Naive thymus-derived CD8-positive, alpha-beta T cell (primary cell): ENCODE data around the gene CD226. TPM values are rescaled to one million over a fixed set of nuclear protein-coding genes. Genes with fewer than 3 reads are reported as not detected.
"Not testable (repeated sequence)": the region's sequence is repeated elsewhere in the genome, so short reads cannot be mapped to it uniquely, and the experiment has no call there.

Source experiments
- ATAC-seq, 2 donors: fragments of 150-1000 bp; cut with Tn5 transposase in 1 of 2; sonication (Bioruptor Pico), chemical (Tn5 transposase) in 1 of 2; 1 replicate in 1 of 2; 2 replicates in 1 of 2; pipeline ENCODE4 v1.10.0; 2021; ENCODE audit warnings: mild to moderate bottlenecking in 2 of 2, moderate library complexity in 2 of 2
- POLR2A ChIA-PET: fragments of 350-600 bp; sonication (Branson Sonifier 250); formaldehyde crosslinking; loops from one replicate; lab custom pipeline; 2021; ENCODE audit warnings: antibody characterized with exemption; lab: Charles Lee
- DNase-seq, 10 donors: peaks; one replicate each; pipeline versions ENCODE4 v3.0.0 to v3.0.0-alpha.2; 2020 to 2022
- H3K27ac Mint-ChIP-seq, 10 donors: one replicate each; pipeline ENCODE4 v1.8.0; 2020 to 2022; ENCODE audit warnings: mild to moderate bottlenecking in 10 of 10, mixed read lengths in 10 of 10, moderate library complexity in 4 of 10, inconsistent platforms in 1 of 10
- H3K27me3 Mint-ChIP-seq, 5 donors: one replicate each; pipeline ENCODE4 v1.8.0; 2021 to 2022; ENCODE audit warnings: mixed read lengths in 5 of 5
- H3K36me3 Mint-ChIP-seq, 3 donors: one replicate each; pipeline ENCODE4 v1.8.0; 2020 to 2022; ENCODE audit warnings: mixed read lengths in 3 of 3, mild to moderate bottlenecking in 2 of 3, inconsistent platforms in 1 of 3
- H3K4me1 Mint-ChIP-seq, 4 donors: one replicate each; pipeline ENCODE4 v1.8.0; 2021 to 2022; ENCODE audit warnings: mixed read lengths in 4 of 4
- H3K4me3 Mint-ChIP-seq, 10 donors: one replicate each; pipeline ENCODE4 v1.8.0; 2020 to 2022; ENCODE audit warnings: mild to moderate bottlenecking in 10 of 10, mixed read lengths in 10 of 10, moderate library complexity in 6 of 10, inconsistent platforms in 1 of 10
- H3K9me3 Mint-ChIP-seq, 9 donors: one replicate each; pipeline ENCODE4 v1.8.0; 2020 to 2022; ENCODE audit warnings: mixed read lengths in 9 of 9, mild to moderate bottlenecking in 3 of 9, inconsistent platforms in 1 of 9, moderate library complexity in 1 of 9
- polyA plus RNA-seq, 3 donors: library from polyadenylated mRNA; unstranded; fragments of 300-500 nt; fragmentation: Illumina TruSeq; gene quantifications; one replicate each; pipeline ENCODE4 v1.2.3, GENCODE V29; 2021
- total RNA-seq, 8 experiments: library from RNA in 2 of 8; stranded (reverse) in 2 of 8; gene quantifications; one replicate each; pipeline ENCODE4 v1.2.3 and lab custom pipeline; 2021 to 2026

Gene CD226
- total and polyA plus RNA-seq, 5 experiments from 2014 or later = 13.0 to 26.4 (median 24.6) TPM

GRCh38 chr18:69939812-69940211, 7.9 kb downstream of the CD226 start:
- POLR2A ChIA-PET, DNase-seq, H3K27me3 Mint-ChIP-seq, ATAC-seq: not testable (repeated sequence)
- peaks cover 17 to 79% (median 39%) of the 10 kb centered on the region in 4 donors for H3K4me1 Mint-ChIP-seq
- peaks cover 28 to 51% (median 40%) of the 10 kb centered on the region in 3 donors for H3K36me3 Mint-ChIP-seq
- peak overlapping the region in 8 of 10 donors; percentile 9 to 66 (median 48) for H3K4me3 Mint-ChIP-seq
- peaks cover 0 to 27% (median 10%) of the 10 kb centered on the region in 9 donors for H3K9me3 Mint-ChIP-seq
- H3K27ac Mint-ChIP-seq = peak overlapping the region in 7 of 10 donors; percentile 12 to 89 (median 36)

- ATAC-seq = no peak
These were observed 11.5 kb downstream of the CD226 start for GRCh38 chr18:69936191-69936558.

GRCh38 chr18:69935319-69936190, 12.1 kb downstream of the CD226 start:
- Mint-ChIP-seq H3K27me3 (no peaks in the 10 kb centered on the region), H3K27ac (no peak overlapping the region), H3K4me3 (no peak overlapping the region), H3K36me3 (peaks cover 8 to 27% (median 24%) of the 10 kb centered on the region in 3 donors), H3K4me1 (peaks cover 17 to 44% (median 27%) of the 10 kb centered on the region in 4 donors), H3K9me3 (peaks cover 0 to 10% (median 0%) of the 10 kb centered on the region in 9 donors)
- DNase-seq (peak; percentile 30 to 87 (median 77)), ATAC-seq (peak; percentile 96 to 97)
- POLR2A ChIA-PET = interaction anchor here (0.9 to 3.9 kb wide), 7 partner anchors 10 to 37 kb away, joined by 3 to 33 read pairs (median 7); partner anchors contain the start of gene CD226

More at GRCh38 chr18:69936191-69936558, 11.5 kb downstream of the CD226 start:
- Mint-ChIP-seq H3K27me3 (no peaks in the 10 kb centered on the region), H3K4me3 (no peak overlapping the region), H3K27ac (no peak overlapping the region), H3K36me3 (peaks cover 10 to 27% (median 23%) of the 10 kb centered on the region in 3 donors), H3K4me1 (peaks cover 17 to 46% (median 29%) of the 10 kb centered on the region in 4 donors), H3K9me3 (peaks cover 0 to 10% (median under 1%) of the 10 kb centered on the region in 9 donors)
- no peak for DNase-seq
- POLR2A ChIA-PET = interaction anchor here (1.0 to 3.9 kb wide), 3 partner anchors 9 to 38 kb away, joined by 3 to 33 read pairs (median 18); partner anchors contain the start of gene CD226

GRCh38 chr18:69934601-69935265, 12.9 kb downstream of the CD226 start:
- POLR2A ChIA-PET = interaction anchor here (0.6 to 3.9 kb wide), 7 partner anchors 11 to 154 kb away, joined by 4 to 33 read pairs (median 7); partner anchors contain the start of gene CD226
- DNase-seq = peak in 2 of 10 donors; percentile 29 to 31
- peaks cover 7 to 27% (median 24%) of the 10 kb centered on the region in 3 donors for H3K36me3 Mint-ChIP-seq
- H3K9me3 Mint-ChIP-seq = peaks cover 0 to 2% (median 0%) of the 10 kb centered on the region in 9 donors
- no peak overlapping the region for H3K4me3 Mint-ChIP-seq
- H3K4me1 Mint-ChIP-seq = peaks cover 8 to 43% (median 23%) of the 10 kb centered on the region in 4 donors
- no peak overlapping the region for H3K27ac Mint-ChIP-seq
- no peaks in the 10 kb centered on the region for H3K27me3 Mint-ChIP-seq
- peak in 1 of 2 donors; percentile 37 for ATAC-seq

GRCh38 chr18:69929041-69929774, 18.5 kb downstream of the CD226 start:
- Mint-ChIP-seq H3K4me1 (peaks cover 16 to 42% (median 21%) of the 10 kb centered on the region in 4 donors), H3K27ac (no peak overlapping the region), H3K27me3 (no peaks in the 10 kb centered on the region), H3K36me3 (peaks cover 14 to 42% (median 33%) of the 10 kb centered on the region in 3 donors), H3K9me3 (no peaks in the 10 kb centered on the region), H3K4me3 (no peak overlapping the region)
- DNase-seq (no peak), ATAC-seq (no peak)
- POLR2A ChIA-PET = no interaction called here

- Mint-ChIP-seq H3K9me3 (peaks cover 0 to 3% (median 0%) of the 10 kb centered on the region in 9 donors), H3K36me3 (peaks cover 0 to 47% (median 38%) of the 10 kb centered on the region in 3 donors), H3K4me1 (peaks cover 33 to 61% (median 45%) of the 10 kb centered on the region in 4 donors), H3K27me3 (no peaks in the 10 kb centered on the region), H3K27ac (peak overlapping the region in 1 of 10 donors; percentile 29), H3K4me3 (no peak overlapping the region)
- DNase-seq (no peak), ATAC-seq (no peak)
- POLR2A ChIA-PET = no interaction called here
These were observed 31.3 kb downstream of the CD226 start for GRCh38 chr18:69916412-69916811.

GRCh38 chr18:69908838-69909237, 38.8 kb downstream of the CD226 start:
- DNase-seq (no peak), ATAC-seq (no peak)
- Mint-ChIP-seq H3K4me1 (peaks cover 30 to 52% (median 45%) of the 10 kb centered on the region in 4 donors), H3K36me3 (peaks cover 12 to 40% (median 31%) of the 10 kb centered on the region in 3 donors), H3K4me3 (no peak overlapping the region), H3K27me3 (no peaks in the 10 kb centered on the region), H3K27ac (peak overlapping the region in 8 of 10 donors; percentile 0 to 88 (median 18)), H3K9me3 (peaks cover 0 to 10% (median 0%) of the 10 kb centered on the region in 9 donors)
- POLR2A ChIA-PET = interaction anchor here (0.8 to 1.2 kb wide), 2 partner anchors 50 to 54 kb away, joined by 3 to 4 read pairs; no protein-coding TSS in a partner anchor

GRCh38 chr18:69906765-69907164, 40.9 kb downstream of the CD226 start:
- ATAC-seq = no peak
- Mint-ChIP-seq H3K36me3 (peaks cover 12 to 48% (median 31%) of the 10 kb centered on the region in 3 donors), H3K27me3 (no peaks in the 10 kb centered on the region), H3K4me3 (no peak overlapping the region), H3K9me3 (peaks cover 0 to 10% (median 0%) of the 10 kb centered on the region in 9 donors), H3K27ac (peak overlapping the region in 2 of 10 donors; percentile 20 to 64), H3K4me1 (peaks cover 31 to 48% (median 42%) of the 10 kb centered on the region in 4 donors)
- POLR2A ChIA-PET = no interaction called here
- no peak for DNase-seq

GRCh38 chr18:69900941-69901340, 46.7 kb downstream of the CD226 start:
- no peak for ATAC-seq

GRCh38 chr18:69899154-69899923, 48.3 kb downstream of the CD226 start:
- H3K36me3 Mint-ChIP-seq = peaks cover 0 to 36% (median 6%) of the 10 kb centered on the region in 3 donors
- POLR2A ChIA-PET = interaction anchor here (0.6 to 2.9 kb wide), 4 partner anchors 34 to 153 kb away, joined by 3 to 18 read pairs (median 4); no protein-coding TSS in a partner anchor
- peak overlapping the region in 8 of 10 donors; percentile 7 to 94 (median 65) for H3K27ac Mint-ChIP-seq
- H3K9me3 Mint-ChIP-seq, H3K27me3 Mint-ChIP-seq, ATAC-seq, DNase-seq: not testable (repeated sequence)
- peak overlapping the region in 8 of 10 donors; percentile 40 to 77 (median 56) for H3K4me3 Mint-ChIP-seq
- peaks cover 34 to 63% (median 47%) of the 10 kb centered on the region in 4 donors for H3K4me1 Mint-ChIP-seq

More at GRCh38 chr18:69900941-69901340, 46.7 kb downstream of the CD226 start:
- Mint-ChIP-seq H3K4me1 (peaks cover 34 to 60% (median 51%) of the 10 kb centered on the region in 4 donors), H3K36me3 (peaks cover 0 to 29% (median 3%) of the 10 kb centered on the region in 3 donors), H3K27me3 (no peaks in the 10 kb centered on the region), H3K27ac (peak overlapping the region in 6 of 10 donors; percentile 6 to 80 (median 46)), H3K4me3 (no peak overlapping the region), H3K9me3 (peaks cover 0 to 3% (median 0%) of the 10 kb centered on the region in 9 donors)
- POLR2A ChIA-PET = no interaction called here
- no peak for DNase-seq
